ENCODE results near the gene HMX2.

DNA sequence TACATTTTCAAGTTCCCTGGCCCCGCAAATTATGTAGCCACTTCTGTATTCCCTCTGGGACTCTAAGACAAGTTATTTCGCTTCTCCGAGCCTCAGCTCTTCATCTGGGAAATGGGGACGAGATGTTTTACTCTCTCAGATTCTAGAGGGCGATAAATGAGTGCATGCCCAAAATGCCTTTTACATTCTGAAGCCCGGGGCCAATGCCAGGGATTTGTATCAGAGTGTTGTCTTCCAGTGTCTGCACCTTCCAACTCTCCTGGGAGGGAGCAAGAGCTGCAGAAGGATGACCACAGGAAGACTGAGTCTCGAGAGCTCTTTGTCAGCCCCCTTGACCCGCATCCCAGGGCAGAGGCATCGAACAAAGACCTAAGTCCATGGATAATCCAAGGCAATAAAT lies 46.1 kb downstream of the HMX2 start:
- TF ChIP-seq POLR2A (IDR thresholded peaks at IDR 0.05; ENCODE audit: low read depth, low read length) (no peak), SPI1 (IDR thresholded peaks at IDR 0.05; ENCODE audit: low read depth, low read length) (no peak), POLR2AphosphoS5 (IDR thresholded peaks at IDR 0.05; ENCODE audit: low read depth, low read length) (no peak), POU2F2 (IDR thresholded peaks at IDR 0.05; ENCODE audit: low read depth, low read length) (no peak)
